Activated CD4-positive, alpha-beta memory T cell treated with anti-CD3 and anti-CD28 coated beads for 36 hours (primary cell): ENCODE data around the gene STXBP2. TPM values are rescaled to one million over a fixed set of nuclear protein-coding genes. Genes with fewer than 3 reads are reported as not detected.

Source experiments
- CTCF ChIA-PET: fragments of 350-600 bp; sonication (Branson Sonifier 250); formaldehyde crosslinking; loops from one replicate; lab custom pipeline; 2021; ENCODE audit warnings: antibody characterized with exemption, inconsistent platforms; lab: Charles Lee
- POLR2A ChIA-PET: fragments of 350-600 bp; sonication (Branson Sonifier 250); formaldehyde crosslinking; loops from one replicate; lab custom pipeline; 2021; ENCODE audit warnings: antibody characterized with exemption; lab: Charles Lee
- DNase-seq: peaks from one replicate; pipeline ENCODE4 v3.0.0-alpha.2; 2020
- H3K27ac Mint-ChIP-seq: one replicate; pipeline ENCODE4 v1.8.0; 2021; ENCODE audit warnings: mixed read lengths
- H3K27me3 Mint-ChIP-seq: one replicate; pipeline ENCODE4 v1.8.0; 2021; ENCODE audit warnings: mixed read lengths
- H3K36me3 Mint-ChIP-seq: one replicate; pipeline ENCODE4 v1.8.0; 2021; ENCODE audit warnings: mixed read lengths
- H3K4me1 Mint-ChIP-seq: one replicate; pipeline ENCODE4 v1.8.0; 2021; ENCODE audit warnings: low read depth, mixed read lengths
- H3K4me3 Mint-ChIP-seq: one replicate; pipeline ENCODE4 v1.8.0; 2021; ENCODE audit warnings: mild to moderate bottlenecking, mixed read lengths
- H3K9me3 Mint-ChIP-seq: one replicate; pipeline ENCODE4 v1.8.0; 2021; ENCODE audit warnings: mixed read lengths
- intact Hi-C: fragments of 100-400 bp; cut with micrococcal nuclease; formaldehyde crosslinking; loops from one replicate; pipeline ENCODE4 v1.15.1; 2023
- total RNA-seq, 2 experiments: library from RNA; stranded (reverse); gene quantifications; one replicate each; pipeline ENCODE4 v1.2.3, GENCODE V29; 2021

STXBP2 gene
- total RNA-seq, 2 experiments from 2014 or later, result 109 to 111 TPM

DNA sequence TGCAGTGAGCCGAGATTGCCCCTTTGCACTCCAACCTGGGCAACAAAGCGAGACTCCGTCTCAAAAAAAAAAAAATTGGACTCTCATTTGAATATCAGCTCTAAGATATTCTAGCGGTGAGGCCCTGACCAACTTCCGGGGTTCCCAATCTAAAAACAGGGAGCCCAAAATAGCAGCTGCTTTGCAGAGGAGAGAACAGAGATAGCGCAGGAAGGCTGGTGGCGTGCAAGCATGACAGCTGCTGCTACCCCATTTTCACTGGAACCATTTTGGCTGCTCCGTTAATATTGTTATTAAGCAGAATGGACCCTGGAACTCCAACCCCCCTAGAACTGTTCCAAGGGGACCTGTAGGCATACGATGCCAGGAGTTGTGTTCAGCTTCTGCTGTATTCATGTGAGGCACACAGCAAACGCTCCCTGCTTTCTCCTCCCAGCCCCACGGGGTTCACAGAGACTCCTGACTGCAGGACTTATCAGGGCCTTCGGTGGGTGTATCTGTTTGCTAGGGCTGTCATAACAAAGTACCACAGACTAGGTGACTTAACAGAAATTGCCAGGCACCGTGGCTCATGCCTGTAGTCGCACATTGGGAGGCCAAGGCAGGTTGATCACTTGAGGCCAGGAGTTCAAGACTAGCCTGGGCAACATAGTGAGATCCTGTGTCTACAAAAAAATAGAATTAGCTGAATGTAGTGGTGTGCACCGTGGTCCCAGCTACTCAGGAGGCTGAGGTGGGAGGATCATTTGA lies 11.5 kb downstream of the STXBP2 start:
- H3K27me3 Mint-ChIP-seq, result no peaks in the 10 kb centered on the region
- H3K27ac Mint-ChIP-seq, result no peak overlapping the region
- no peaks in the 10 kb centered on the region for H3K9me3 Mint-ChIP-seq
- POLR2A ChIA-PET, result no interaction called here
- CTCF ChIA-PET, result interaction anchor here (0.8 to 2.1 kb wide), 4 partner anchors 10 to 221 kb away, joined by 3 to 6 read pairs (median 5); partner anchors contain the start of gene TRAPPC5
- H3K4me1 Mint-ChIP-seq, result peaks cover 9% of the 10 kb centered on the region
- H3K4me3 Mint-ChIP-seq, result no peak overlapping the region
- intact Hi-C loops, result no loop called here
- no peak for DNase-seq
- peaks cover 10% of the 10 kb centered on the region for H3K36me3 Mint-ChIP-seq

DNA sequence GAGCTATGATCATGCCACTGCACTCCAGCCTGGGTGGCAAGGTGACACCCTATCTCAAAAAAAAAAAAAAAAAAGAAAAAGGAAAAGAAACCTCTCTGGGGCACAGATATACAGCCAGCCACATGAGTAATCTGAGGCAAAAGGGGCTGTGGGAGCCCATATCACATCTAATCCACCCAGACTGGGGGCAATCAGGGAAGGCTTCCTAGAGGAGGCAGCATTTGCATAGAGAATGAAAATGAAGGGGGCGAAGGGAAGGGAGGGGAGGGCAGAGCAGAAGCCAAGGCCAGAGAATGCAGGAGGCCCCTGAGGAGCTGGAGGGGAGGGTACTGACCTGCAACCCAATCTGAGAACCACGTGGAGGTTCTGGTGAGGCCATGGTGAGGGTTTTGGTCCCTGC lies 13.2 kb downstream of the STXBP2 start:
- H3K36me3 Mint-ChIP-seq, result peaks cover 4% of the 10 kb centered on the region
- H3K27me3 Mint-ChIP-seq, result no peaks in the 10 kb centered on the region
- intact Hi-C loops, result no loop called here
- ChIA-PET CTCF (interaction anchor here (1.5 to 4.5 kb wide), 4 partner anchors 8 to 150 kb away, joined by 5 to 46 read pairs (median 20); partner anchors contain the start of genes RETN and TRAPPC5), POLR2A (interaction anchor here (1.3 kb wide), 1 partner anchor 13 kb away, joined by 3 read pairs; no protein-coding TSS in a partner anchor)
- no peak overlapping the region for H3K4me3 Mint-ChIP-seq
- H3K4me1 Mint-ChIP-seq, result peaks cover 9% of the 10 kb centered on the region
- DNase-seq, result no peak
- no peaks in the 10 kb centered on the region for H3K9me3 Mint-ChIP-seq
- no peak overlapping the region for H3K27ac Mint-ChIP-seq

DNA sequence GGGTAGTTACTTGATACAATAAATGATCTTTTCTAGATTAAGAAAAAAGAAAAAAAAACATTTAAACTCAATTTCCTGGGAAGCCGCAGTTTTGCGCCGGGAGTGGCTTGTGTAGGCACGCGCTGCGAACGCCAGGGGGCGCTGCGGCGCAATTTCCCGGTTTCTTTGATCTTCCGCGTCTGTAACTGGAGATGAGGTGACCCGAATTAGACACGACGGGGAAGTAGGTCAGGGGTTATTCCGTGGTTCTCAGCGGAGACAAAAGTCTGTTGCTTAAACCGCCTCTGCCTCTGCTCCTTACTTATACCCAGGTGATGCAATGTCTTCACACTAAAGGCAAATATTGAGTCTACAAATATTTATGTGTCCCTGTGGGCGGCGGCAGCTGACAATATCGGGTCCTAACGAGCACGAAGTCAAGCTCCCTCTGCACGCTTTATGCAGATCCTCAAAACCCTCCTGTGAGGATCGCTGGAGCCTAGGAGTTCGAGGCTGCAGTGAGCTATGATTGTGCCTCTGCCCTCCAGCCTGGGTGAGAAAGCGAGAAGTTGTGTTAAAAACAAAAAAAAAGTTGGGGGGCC lies 15.2 kb downstream of the STXBP2 start:
- peak; percentile 92 for DNase-seq
- POLR2A ChIA-PET, result no interaction called here
- no peaks in the 10 kb centered on the region for H3K27me3 Mint-ChIP-seq
- H3K27ac Mint-ChIP-seq, result peak overlapping the region; percentile 49
- H3K4me1 Mint-ChIP-seq, result peaks cover 12% of the 10 kb centered on the region
- CTCF ChIA-PET, result interaction anchor here (0.5 to 4.5 kb wide), 13 partner anchors 10 to 503 kb away, joined by 3 to 46 read pairs (median 5); partner anchors contain the start of genes PET100, RETN, STXBP2 and TRAPPC5
- H3K4me3 Mint-ChIP-seq, result peak overlapping the region; percentile 49
- H3K36me3 Mint-ChIP-seq, result peaks cover 2% of the 10 kb centered on the region
- no peaks in the 10 kb centered on the region for H3K9me3 Mint-ChIP-seq
- intact Hi-C loops, result loop anchor here (1.0 kb wide), 2 partner anchors 27 to 147 kb away; no protein-coding TSS in a partner anchor

DNA sequence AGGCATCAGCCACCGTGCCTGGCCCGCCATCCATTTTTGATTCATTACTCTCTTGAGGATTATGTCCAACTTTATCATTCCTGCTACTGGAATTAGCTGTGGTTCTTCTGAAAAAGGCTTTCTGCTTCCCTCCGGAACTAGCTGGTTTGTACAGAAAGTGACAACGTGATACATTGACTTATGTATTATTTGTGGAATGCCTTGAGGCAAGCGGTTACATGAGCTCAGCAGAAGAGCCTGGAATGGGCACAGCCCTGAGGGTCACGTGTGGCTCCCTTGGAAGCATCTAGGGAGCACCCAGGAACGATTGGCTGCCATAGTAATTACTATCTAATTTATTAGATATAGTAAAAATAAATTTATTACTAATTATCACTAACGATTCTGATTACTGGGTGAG lies 17.5 kb downstream of the STXBP2 start:
- Mint-ChIP-seq H3K36me3 (no peaks in the 10 kb centered on the region), H3K27ac (no peak overlapping the region), H3K4me3 (no peak overlapping the region), H3K27me3 (no peaks in the 10 kb centered on the region), H3K9me3 (no peaks in the 10 kb centered on the region), H3K4me1 (peaks cover 25% of the 10 kb centered on the region)
- ChIA-PET CTCF (interaction anchor here (1.5 to 4.5 kb wide), 4 partner anchors 26 to 147 kb away, joined by 4 to 46 read pairs (median 9); partner anchors contain the start of gene TRAPPC5), POLR2A (interaction anchor here (0.7 kb wide), 1 partner anchor 695 kb away, joined by 3 read pairs; no protein-coding TSS in a partner anchor)
- intact Hi-C loops, result no loop called here
- DNase-seq, result no peak

DNA sequence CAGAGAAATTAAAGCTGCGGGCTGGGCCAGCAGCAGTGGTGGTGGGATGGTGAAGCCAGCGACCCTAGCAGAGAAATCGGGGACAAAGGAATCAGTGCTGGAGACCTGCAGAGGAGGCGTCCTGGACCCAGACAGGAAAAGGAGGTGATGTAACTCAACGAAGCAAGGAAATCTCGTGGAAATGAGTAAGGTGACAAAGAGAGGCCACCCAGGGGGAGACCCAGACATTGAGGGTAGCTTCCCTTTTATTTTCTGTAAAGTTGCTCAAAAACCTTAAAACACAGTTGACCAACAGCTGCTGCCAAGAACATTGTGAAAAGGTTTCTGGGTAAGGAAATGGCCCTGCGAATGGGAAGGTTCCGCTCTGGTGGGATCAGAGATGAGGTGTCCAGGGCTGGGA lies 18.7 kb downstream of the STXBP2 start:
- ChIA-PET CTCF (interaction anchor here (1.5 to 2.8 kb wide), 2 partner anchors 25 to 146 kb away, joined by 4 to 13 read pairs; partner anchors contain the start of gene TRAPPC5), POLR2A (no interaction called here)
- intact Hi-C loops, result no loop called here
- no peaks in the 10 kb centered on the region for H3K9me3 Mint-ChIP-seq
- H3K4me1 Mint-ChIP-seq, result peaks cover 25% of the 10 kb centered on the region
- H3K27ac Mint-ChIP-seq, result no peak overlapping the region
- H3K27me3 Mint-ChIP-seq, result no peaks in the 10 kb centered on the region
- DNase-seq, result no peak
- H3K4me3 Mint-ChIP-seq, result no peak overlapping the region
- no peaks in the 10 kb centered on the region for H3K36me3 Mint-ChIP-seq

DNA sequence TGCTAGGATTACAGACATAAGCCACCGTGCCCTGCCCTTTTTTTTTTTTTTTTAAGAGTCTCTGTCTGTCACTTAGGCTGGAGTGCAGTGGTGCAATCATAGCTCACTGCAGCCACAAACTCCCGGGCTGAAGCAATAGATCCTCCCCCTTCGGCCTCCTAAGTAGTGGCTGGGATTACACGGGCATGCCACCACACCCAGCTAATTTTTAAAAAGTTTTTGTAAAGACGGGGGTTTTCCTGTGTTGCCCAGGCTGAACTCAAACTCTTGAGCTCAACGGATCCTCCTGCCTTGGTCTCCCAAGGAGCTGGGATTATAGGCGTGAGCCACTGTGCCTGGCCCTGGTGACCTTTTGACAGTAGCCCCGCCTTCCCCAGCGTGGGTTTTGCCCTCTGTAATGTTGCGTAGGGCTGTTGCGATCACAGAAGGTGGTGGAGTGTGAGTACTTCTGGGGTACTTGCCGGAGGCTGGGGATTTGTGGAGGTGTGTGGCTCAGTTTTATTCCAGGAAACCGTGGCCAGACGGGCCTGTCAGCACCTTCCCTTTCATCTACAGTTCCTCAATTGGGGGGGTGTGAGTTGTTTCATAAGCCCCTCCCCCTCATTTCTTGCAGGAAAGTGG lies 20.3 kb downstream of the STXBP2 start:
- intact Hi-C loops, result no loop called here
- Mint-ChIP-seq H3K4me3 (no peak overlapping the region), H3K27ac (no peak overlapping the region), H3K36me3 (no peaks in the 10 kb centered on the region), H3K27me3 (no peaks in the 10 kb centered on the region), H3K9me3 (no peaks in the 10 kb centered on the region), H3K4me1 (peaks cover 22% of the 10 kb centered on the region)
- DNase-seq, result peak; percentile 61
- ChIA-PET CTCF (interaction anchor here (0.5 to 2.5 kb wide), 7 partner anchors 8 to 195 kb away, joined by 3 to 11 read pairs (median 5); partner anchors contain the start of gene TRAPPC5), POLR2A (no interaction called here)

DNA sequence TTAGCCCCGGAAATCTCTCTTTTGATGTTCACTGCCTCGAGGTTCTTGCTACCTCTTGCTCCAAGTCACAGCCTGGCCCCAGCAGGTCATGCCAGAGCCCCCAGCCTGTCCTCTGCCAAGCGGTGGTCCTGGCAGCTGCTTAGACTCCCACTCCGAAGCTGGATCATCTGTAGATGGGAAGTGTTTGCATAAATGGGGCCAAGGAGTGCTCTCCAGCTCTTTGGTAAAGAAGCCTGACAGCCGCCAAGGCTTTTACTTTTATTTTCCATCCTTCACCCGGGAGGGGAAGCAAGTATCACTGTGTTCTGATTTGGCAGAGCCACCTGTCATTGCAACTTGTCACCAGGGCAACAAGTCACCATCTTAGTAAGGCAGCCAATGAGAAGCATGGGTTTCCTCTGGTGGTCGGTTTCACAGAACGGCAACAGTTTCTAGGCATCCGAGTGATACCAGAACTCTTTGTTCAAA lies 21.3 kb downstream of the STXBP2 start:
- POLR2A ChIA-PET, result no interaction called here
- no peaks in the 10 kb centered on the region for H3K9me3 Mint-ChIP-seq
- no peak overlapping the region for H3K27ac Mint-ChIP-seq
- H3K36me3 Mint-ChIP-seq, result no peaks in the 10 kb centered on the region
- intact Hi-C loops, result no loop called here
- peak; percentile 69 for DNase-seq
- no peaks in the 10 kb centered on the region for H3K27me3 Mint-ChIP-seq
- peaks cover 16% of the 10 kb centered on the region for H3K4me1 Mint-ChIP-seq
- CTCF ChIA-PET, result interaction anchor here (0.9 to 2.5 kb wide), 4 partner anchors 9 to 142 kb away, joined by 3 to 11 read pairs (median 6); partner anchors contain the start of gene TRAPPC5
- peak overlapping the region; percentile 65 for H3K4me3 Mint-ChIP-seq

DNA sequence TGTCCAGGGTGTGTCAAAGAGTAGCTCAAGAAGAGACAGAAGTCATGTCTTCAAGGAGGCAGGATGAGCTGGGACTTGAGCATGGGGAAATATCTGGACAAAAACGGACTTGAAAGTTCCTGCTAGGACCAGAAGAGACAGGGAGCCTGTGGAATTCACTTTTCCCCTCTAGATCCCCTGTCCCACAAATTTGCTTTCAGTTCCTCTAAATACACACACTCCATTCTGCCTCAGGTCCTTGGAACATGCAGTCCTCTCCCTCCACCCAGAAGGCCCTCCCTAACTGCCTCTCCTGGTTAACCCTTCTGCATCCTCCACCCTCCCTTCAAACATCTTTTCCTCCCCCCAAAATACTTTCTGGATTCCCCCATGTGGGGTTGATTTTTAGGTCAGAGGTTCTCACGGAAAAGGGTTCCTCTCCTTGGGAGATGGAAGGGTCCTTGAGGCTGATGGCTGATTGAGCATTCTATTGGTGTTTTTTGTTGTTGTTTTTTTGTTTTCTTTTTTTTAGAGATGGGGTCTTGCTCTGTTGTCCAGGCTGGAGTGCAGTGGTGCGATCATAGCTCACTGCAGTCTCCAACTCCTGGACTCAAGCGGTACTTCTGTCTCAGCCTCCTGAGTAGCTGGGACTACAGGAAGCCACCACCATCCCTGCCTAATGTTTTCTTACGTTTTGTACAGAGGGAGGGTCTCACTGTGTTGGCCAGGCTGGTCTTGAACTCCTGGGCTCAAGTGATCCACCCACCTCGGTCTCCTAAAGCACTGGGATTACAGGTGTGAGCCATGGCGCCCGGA lies 25.0 kb downstream of the STXBP2 start:
- peaks cover 4% of the 10 kb centered on the region for H3K27me3 Mint-ChIP-seq
- intact Hi-C loops, result no loop called here
- H3K36me3 Mint-ChIP-seq, result no peaks in the 10 kb centered on the region
- ChIA-PET CTCF (interaction anchor here (0.7 to 2.4 kb wide), 3 partner anchors 8 to 19 kb away, joined by 3 to 9 read pairs (median 7); partner anchors contain the start of gene TRAPPC5), POLR2A (no interaction called here)
- H3K27ac Mint-ChIP-seq, result no peak overlapping the region
- no peaks in the 10 kb centered on the region for H3K9me3 Mint-ChIP-seq
- H3K4me3 Mint-ChIP-seq, result no peak overlapping the region
- DNase-seq, result no peak
- H3K4me1 Mint-ChIP-seq, result peaks cover 15% of the 10 kb centered on the region

DNA sequence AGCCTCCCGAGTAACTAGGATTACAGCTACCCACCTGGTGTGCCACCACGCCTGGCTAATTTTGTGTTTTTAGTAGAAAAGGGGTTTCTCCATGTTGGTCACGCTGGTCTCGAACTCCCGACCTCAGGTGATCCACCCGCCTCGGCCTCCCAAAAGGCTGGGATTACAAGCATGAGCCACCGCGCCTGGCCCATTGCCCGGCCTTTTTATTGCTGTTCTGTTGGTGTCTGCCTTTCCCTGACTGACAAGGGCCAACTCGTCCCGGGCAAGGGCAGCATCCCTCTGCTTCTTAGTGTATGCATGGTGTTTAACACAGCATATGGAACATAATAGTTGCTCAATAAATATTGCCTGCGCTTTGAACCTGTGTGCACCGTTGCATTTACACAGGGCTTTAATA lies 25.7 kb downstream of the STXBP2 start:
- Mint-ChIP-seq H3K9me3 (no peaks in the 10 kb centered on the region), H3K27me3 (peaks cover 5% of the 10 kb centered on the region), H3K4me3 (no peak overlapping the region), H3K4me1 (peaks cover 8% of the 10 kb centered on the region), H3K27ac (no peak overlapping the region), H3K36me3 (no peaks in the 10 kb centered on the region)
- DNase-seq, result no peak
- ChIA-PET CTCF (interaction anchor here (2.4 kb wide), 1 partner anchor 10 kb away, joined by 7 read pairs; no protein-coding TSS in a partner anchor), POLR2A (no interaction called here)
- intact Hi-C loops, result no loop called here

DNA sequence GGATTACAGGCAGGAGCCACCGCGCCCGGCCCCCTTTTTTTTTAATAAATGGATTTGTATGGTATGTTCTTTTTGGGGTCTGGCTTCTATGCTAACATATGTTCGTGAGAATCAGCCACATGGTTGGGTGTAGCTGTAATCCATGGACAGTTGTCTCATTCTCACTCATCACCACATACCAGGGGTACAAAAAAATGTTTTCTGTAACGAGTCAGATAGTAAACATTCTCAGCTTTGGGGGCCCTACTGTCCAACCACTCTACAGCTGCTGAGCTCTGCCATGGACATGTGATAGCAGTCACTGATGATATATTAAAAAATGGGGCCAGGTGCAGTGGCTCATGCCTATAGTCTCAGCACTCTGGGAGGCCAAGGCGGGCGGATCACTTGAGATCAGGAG lies 26.8 kb downstream of the STXBP2 start:
- no peak overlapping the region for H3K27ac Mint-ChIP-seq
- intact Hi-C loops, result no loop called here
- H3K27me3 Mint-ChIP-seq, result peaks cover 5% of the 10 kb centered on the region
- no peaks in the 10 kb centered on the region for H3K9me3 Mint-ChIP-seq
- no peaks in the 10 kb centered on the region for H3K4me1 Mint-ChIP-seq
- CTCF ChIA-PET, result interaction anchor here (0.9 kb wide), 1 partner anchor 14 kb away, joined by 3 read pairs; no protein-coding TSS in a partner anchor
- H3K4me3 Mint-ChIP-seq, result no peak overlapping the region
- DNase-seq, result no peak
- POLR2A ChIA-PET, result no interaction called here
- H3K36me3 Mint-ChIP-seq, result no peaks in the 10 kb centered on the region

DNA sequence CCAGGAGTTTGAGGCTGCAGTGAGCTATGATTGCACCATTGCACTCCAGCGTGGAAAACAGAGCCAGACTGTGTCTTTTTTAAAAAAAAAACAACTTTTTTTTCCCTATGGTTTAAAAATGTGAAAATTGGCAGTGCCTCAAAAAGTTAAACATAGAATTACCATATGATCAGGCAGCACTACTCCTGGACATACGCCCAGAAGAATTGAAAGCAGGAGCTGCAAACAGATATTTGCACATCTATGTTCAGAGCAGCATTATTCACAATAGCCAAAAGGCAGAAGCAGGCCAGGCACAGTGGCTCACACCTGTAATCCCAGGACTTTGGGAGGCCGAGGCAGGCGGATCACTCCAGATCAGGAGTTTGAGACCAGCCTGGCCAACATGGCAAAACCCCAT lies 28.2 kb downstream of the STXBP2 start:
- intact Hi-C loops, result no loop called here
- Mint-ChIP-seq H3K27ac (no peak overlapping the region), H3K27me3 (peaks cover 10% of the 10 kb centered on the region), H3K36me3 (no peaks in the 10 kb centered on the region), H3K9me3 (no peaks in the 10 kb centered on the region), H3K4me1 (peaks cover 5% of the 10 kb centered on the region), H3K4me3 (no peak overlapping the region)
- no peak for DNase-seq
- CTCF ChIA-PET, result interaction anchor here (0.7 to 0.9 kb wide), 2 partner anchors 14 to 52 kb away, joined by 3 to 4 read pairs; no protein-coding TSS in a partner anchor
- POLR2A ChIA-PET, result no interaction called here
